Osteoblast (primary cell): Measurements from ENCODE around the gene UBE2E2. TPM values are rescaled to one million over a fixed set of nuclear protein-coding genes. Genes with fewer than 3 reads are reported as not detected.

Experiments
- DNase-seq: peaks from one replicate; pipeline ENCODE4 v3.0.0; 2011; ENCODE audit warnings: low spot score, mixed read lengths; ENCODE audit not compliant: insufficient read length; ENCODE audit errors: missing footprints
- H2AFZ ChIP-seq: 2 replicates; pipeline ENCODE4 v1.6.0; 2011; ENCODE audit warnings: mild to moderate bottlenecking, low read length
- H3K27ac ChIP-seq: 2 replicates; pipeline ENCODE4 v1.5.1; 2011; ENCODE audit warnings: mild to moderate bottlenecking, low read depth, low read length, moderate library complexity
- H3K27me3 ChIP-seq: 2 replicates; pipeline ENCODE4 v1.6.0; 2012; ENCODE audit warnings: mild to moderate bottlenecking, control low read depth, inconsistent platforms, low read length, moderate library complexity; ENCODE audit not compliant: insufficient read depth
- H3K36me3 ChIP-seq: 2 replicates; pipeline ENCODE4 v1.5.1; 2011; ENCODE audit warnings: mild to moderate bottlenecking, low read length, control low read depth, moderate library complexity; ENCODE audit not compliant: insufficient read depth
- H3K4me1 ChIP-seq: 2 replicates; pipeline ENCODE4 v1.5.1; 2011; ENCODE audit warnings: mild to moderate bottlenecking, low read length, control low read depth, moderate library complexity; ENCODE audit not compliant: insufficient read depth
- H3K4me2 ChIP-seq: 2 replicates; pipeline ENCODE4 v1.6.0; 2011; ENCODE audit warnings: mild to moderate bottlenecking, low read length; ENCODE audit not compliant: insufficient read depth
- H3K4me3 ChIP-seq: fragments of 200-600 bp; sonication (generic); 3 replicates; pipeline ENCODE4 v1.5.1; 2012; ENCODE audit warnings: mild to moderate bottlenecking, low read length, inconsistent platforms; ENCODE audit not compliant: insufficient read depth
- H3K79me2 ChIP-seq: 2 replicates; pipeline ENCODE4 v1.6.0; 2012; ENCODE audit warnings: mild to moderate bottlenecking, low read length, control low read depth, inconsistent platforms; ENCODE audit not compliant: insufficient read depth
- H3K9me3 ChIP-seq: 2 replicates; pipeline ENCODE4 v1.5.1; 2011; ENCODE audit warnings: low read depth, low read length, control low read depth
- H4K20me1 ChIP-seq: 2 replicates; pipeline ENCODE4 v1.6.0; 2012; ENCODE audit warnings: mild to moderate bottlenecking, low read length, control low read depth; ENCODE audit not compliant: insufficient read depth
- total RNA-seq: library from RNA; depleted of rRNA; stranded (reverse); fragments of >200 nt; gene quantifications from 2 replicates; pipeline ENCODE4 v1.2.3, GENCODE V29; 2012
- TF ChIP-seq, protein P1 (sequence below): IDR thresholded peaks from 2 replicates; pipeline ENCODE4 v1.5.1; 2011; ENCODE audit warnings: mild to moderate bottlenecking, low read depth, low read length, moderate library complexity; ENCODE audit errors: extremely low read depth

The UBE2E2 gene
- total RNA-seq, 1 donor = 49.6 TPM

- H3K27ac ChIP-seq = no peak overlapping the region
- no peak overlapping the region for H2AFZ ChIP-seq
- H3K79me2 ChIP-seq = peaks cover 3% of the 10 kb centered on the region
- H3K4me2 ChIP-seq = no peak overlapping the region
- H3K4me3 ChIP-seq = no peak overlapping the region
- H3K9me3 ChIP-seq = no peaks in the 10 kb centered on the region
- DNase-seq = no peak
- peaks cover 21% of the 10 kb centered on the region for H4K20me1 ChIP-seq
- TF ChIP-seq, protein P1, sequence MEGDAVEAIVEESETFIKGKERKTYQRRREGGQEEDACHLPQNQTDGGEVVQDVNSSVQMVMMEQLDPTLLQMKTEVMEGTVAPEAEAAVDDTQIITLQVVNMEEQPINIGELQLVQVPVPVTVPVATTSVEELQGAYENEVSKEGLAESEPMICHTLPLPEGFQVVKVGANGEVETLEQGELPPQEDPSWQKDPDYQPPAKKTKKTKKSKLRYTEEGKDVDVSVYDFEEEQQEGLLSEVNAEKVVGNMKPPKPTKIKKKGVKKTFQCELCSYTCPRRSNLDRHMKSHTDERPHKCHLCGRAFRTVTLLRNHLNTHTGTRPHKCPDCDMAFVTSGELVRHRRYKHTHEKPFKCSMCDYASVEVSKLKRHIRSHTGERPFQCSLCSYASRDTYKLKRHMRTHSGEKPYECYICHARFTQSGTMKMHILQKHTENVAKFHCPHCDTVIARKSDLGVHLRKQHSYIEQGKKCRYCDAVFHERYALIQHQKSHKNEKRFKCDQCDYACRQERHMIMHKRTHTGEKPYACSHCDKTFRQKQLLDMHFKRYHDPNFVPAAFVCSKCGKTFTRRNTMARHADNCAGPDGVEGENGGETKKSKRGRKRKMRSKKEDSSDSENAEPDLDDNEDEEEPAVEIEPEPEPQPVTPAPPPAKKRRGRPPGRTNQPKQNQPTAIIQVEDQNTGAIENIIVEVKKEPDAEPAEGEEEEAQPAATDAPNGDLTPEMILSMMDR = no peak
- no peaks in the 10 kb centered on the region for H3K36me3 ChIP-seq
- H3K4me1 ChIP-seq = peaks cover 12% of the 10 kb centered on the region
- no peaks in the 10 kb centered on the region for H3K27me3 ChIP-seq
Observed at GRCh38 chr3:23459889-23460546, 256.9 kb downstream of the UBE2E2 start.

- H3K36me3 ChIP-seq = no peaks in the 10 kb centered on the region
- H3K27me3 ChIP-seq = no peaks in the 10 kb centered on the region
- H3K4me3 ChIP-seq = no peak overlapping the region
- H2AFZ ChIP-seq = no peak overlapping the region
- DNase-seq = no peak
- H3K27ac ChIP-seq = no peak overlapping the region
- H4K20me1 ChIP-seq = peaks cover 15% of the 10 kb centered on the region
- H3K4me1 ChIP-seq = peaks cover 2% of the 10 kb centered on the region
- no peak overlapping the region for H3K4me2 ChIP-seq
- no peaks in the 10 kb centered on the region for H3K9me3 ChIP-seq
- TF ChIP-seq, protein P1 = no peak
- peaks cover 3% of the 10 kb centered on the region for H3K79me2 ChIP-seq
Observed at GRCh38 chr3:23461069-23461468, 257.9 kb downstream of the UBE2E2 start.

DNA sequence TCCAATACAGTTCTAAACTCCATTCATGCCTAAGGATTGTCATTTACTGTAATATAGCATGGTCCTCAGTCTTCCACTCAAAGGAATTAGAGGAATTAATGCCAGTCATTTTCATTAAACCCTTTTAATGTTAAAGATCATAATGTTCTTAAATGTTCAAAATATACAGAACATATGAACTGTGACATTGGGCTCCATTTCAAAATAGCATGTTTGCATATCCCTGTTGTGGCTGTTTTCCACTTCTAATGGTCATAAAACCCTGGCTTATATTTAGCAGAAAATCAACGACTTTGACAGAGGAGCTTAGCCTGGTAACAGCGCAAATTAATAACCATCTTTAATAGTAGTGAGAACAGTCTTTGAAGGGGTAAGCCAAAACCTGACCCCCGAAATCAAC is 260.7 kb downstream of the UBE2E2 start:
- Histone ChIP-seq H2AFZ (no peak overlapping the region), H3K79me2 (peaks cover 3% of the 10 kb centered on the region), H4K20me1 (peaks cover 18% of the 10 kb centered on the region), H3K36me3 (no peaks in the 10 kb centered on the region), H3K4me1 (no peaks in the 10 kb centered on the region), H3K27ac (no peak overlapping the region), H3K27me3 (no peaks in the 10 kb centered on the region), H3K9me3 (no peaks in the 10 kb centered on the region), H3K4me2 (no peak overlapping the region), H3K4me3 (no peak overlapping the region)
- TF ChIP-seq, protein P1 = no peak
- no peak for DNase-seq

DNA sequence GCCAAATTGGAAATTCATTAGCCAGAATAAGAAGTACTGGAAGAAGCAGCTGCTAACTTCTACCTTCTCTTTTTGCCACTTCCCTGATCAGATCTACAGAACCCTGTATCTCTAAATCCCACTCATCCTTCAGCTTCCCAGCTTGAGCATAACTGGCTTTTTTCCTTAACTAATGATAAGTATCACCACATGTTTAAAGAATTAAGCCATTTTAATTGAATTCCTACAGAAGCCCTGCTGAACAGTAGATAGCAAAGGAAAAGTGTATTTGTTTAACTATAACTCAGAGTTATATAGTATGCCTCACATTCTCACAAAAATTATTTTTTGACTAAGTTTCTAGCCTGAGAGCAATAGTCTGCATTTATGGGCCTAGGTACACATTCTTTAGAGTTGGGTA is 262.4 kb downstream of the UBE2E2 start:
- TF ChIP-seq, protein P1 = no peak
- DNase-seq = no peak
- H3K4me2 ChIP-seq = no peak overlapping the region
- H3K4me1 ChIP-seq = no peaks in the 10 kb centered on the region
- no peaks in the 10 kb centered on the region for H3K27me3 ChIP-seq
- H3K36me3 ChIP-seq = no peaks in the 10 kb centered on the region
- no peak overlapping the region for H3K27ac ChIP-seq
- H4K20me1 ChIP-seq = peaks cover 9% of the 10 kb centered on the region
- H2AFZ ChIP-seq = no peak overlapping the region
- H3K4me3 ChIP-seq = no peak overlapping the region
- no peaks in the 10 kb centered on the region for H3K79me2 ChIP-seq
- H3K9me3 ChIP-seq = no peaks in the 10 kb centered on the region
